T1000 (cell line): ENCODE data around the gene IGLL5.

Experiments used
- DNase-seq: peaks from one replicate; lab custom pipeline; 2025; ENCODE audit warnings: mixed read lengths; lab: John Stamatoyannopoulos, UW

IGLL5 gene

DNA sequence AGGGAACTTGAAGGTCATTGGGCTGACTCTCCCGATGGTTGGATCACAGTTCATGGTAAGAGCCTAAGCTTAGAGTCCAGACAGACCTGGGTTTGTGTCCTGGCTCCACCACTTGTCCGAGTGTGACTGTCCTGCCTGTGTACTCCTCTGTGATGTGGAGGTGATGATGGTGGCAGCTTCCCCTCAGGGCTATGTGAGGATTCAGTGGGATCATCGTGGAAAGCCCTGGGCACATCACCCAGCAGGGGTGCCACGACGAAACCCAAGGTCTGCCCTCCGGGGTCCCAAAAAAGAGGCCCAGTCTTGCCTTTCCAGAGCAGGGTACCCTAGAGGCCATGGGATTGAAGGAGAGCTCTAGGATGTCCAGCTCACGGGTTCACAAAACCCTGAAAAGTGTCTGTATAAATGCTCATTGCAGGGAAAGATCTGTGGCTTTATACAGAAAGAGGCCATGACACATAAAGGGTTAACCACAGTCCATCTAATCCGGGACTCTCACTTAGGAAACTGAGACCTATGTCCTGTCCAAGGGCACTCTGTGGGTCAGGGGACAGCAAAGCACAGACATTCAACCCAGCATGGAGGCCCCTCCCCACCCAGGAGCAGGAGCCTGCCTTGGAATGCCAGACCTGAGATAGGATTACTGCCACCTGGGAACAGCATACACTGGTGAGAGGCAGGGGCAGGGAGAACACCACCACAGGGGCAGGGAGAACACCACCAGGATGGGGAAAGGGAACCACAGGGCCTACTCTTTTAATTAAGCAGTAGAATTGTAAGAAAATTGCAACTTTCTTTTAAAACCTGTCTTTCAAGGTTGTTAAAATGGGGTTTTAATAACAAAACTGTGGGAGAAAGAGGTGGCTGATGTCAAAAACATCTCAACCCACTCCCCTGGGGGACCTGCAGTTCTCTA, 51.3 kb downstream of the IGLL5 start:
- DNase-seq, result no peak

DNA sequence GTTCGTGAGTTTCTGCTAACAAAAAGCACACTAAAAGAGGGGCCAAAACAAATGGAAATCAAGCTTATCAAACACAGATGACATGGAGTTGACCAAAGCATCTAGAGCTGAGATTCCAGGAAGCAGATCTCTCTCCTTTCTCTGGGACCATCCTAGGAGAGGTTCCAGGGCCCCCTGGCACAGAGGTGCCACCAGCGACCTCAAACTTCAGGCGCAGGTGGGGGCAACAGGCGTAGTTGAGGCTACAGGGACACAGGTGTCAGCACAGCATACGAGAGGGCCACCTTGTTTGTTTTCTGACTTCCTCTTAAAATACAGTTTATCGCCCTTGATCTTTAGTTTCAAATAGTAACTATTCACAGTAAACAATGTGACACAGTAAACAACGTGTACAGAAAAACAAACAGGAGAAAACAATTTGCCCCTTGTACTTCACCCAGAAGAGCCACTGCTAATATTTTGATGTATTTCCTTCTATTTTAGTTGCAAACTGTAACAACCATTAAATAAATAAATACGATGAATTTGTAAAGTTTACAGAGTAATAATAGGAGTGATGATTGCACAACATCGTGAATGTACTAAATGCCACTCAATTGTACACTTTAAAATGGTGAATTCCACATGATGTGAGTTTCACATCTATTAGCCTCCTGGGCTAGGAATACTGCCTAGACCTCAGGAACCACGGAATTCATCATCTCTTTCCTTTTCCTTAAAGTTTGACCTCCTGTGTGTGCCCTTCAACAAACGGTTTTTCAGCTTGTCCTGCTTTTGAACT, 52.2 kb downstream of the IGLL5 start:
- no peak for DNase-seq

DNA sequence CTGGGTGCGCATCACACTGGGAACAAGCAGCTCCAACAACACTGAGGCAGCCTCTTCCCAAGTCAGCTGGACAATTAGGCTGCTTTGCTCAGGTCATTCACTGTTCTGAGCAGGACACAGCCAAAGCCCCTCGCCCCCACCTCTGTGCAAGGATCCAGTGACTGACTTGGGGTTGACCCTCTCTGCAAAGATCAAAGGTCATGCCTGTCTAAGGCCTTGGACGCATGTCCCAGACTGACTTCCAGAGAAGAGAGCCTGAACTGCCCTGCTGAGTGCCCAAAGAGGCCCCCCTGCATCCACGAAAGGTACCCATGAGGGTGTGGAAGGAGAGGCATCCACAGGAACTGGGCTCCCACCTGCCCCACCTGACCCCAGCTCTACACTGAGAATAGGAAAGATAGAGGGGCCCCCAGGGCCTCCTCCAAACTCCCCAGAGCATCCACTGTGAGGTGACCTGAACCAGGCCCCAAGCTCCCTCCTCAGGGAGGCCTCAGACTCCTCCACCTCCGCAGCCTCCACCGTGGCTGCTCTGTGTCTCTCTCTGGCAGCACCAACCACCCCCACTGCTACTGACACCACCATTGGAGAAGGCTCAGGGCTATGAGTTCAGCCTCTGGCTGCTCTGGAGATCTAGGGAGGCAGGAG, 53.5 kb downstream of the IGLL5 start:
- no peak for DNase-seq

DNA sequence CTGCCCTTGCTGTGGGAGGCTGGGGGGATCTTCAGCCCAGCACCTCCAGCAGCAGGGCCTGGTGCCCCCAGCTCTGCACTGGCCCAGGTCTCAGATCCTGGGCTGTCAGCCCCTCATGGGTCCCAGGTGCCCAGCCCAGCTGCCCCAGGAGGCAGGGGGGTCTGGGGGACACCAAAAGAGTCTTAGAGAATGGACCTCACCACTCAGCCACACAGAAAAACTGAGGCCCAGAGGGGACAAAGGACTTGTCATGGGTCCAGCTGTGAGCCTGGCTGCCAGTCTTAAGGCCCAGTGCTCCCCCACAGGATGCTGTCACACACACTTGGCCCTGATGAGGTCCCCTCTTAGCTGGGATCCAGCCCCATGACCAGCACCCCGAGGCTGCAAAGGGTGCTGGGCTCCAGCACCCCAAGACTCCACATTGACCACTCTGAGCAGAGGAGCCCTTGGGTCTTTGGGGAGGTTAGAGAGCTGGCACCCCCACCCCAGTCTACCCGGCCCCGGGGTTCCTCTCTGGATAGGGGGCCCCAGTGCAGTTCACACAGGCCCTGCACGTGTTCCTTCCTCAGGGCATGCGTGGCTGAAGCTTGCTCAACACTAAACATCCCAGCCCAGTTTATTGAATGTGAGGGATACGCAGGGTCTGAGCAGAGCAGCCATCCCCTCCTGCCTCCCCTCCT, 54.4 kb downstream of the IGLL5 start:
- no peak for DNase-seq

DNA sequence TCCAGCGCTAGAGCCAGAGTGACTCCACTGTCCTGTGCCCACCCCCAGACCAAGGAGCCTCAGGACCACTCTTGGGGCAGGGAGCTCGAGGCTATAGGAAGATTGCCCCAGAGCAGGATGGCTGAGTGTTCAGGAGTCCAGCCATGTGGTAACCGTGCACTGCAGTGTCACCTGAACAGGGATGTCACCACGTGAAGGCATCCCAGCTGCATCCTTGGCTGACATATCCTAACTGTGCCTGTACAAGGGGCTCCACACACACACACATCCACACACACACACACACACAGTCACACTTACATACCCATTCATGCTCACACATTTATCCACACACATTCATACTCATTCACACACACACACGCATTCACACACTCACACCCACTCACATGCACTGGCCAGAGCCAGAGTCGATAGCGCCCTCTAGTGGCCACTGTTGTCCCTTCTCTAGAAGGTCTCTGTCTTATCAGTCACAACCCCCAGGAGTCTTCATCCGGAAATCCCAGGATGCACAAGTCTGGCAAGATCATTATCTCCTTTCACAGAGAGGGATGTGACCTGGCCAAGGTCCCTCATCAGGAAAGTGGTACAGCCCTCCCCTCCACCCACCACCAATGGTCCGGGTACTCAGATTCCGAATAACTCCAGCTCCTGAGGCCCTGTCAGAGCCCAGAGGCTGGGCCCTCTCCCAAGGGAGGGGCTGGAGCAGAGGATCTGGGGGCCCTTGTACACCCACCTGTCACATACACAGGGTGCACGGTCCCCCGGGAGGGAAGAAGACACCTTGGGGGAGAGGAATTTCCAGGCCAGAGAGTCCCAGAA, 55.1 kb downstream of the IGLL5 start:
- DNase-seq, result no peak

DNA sequence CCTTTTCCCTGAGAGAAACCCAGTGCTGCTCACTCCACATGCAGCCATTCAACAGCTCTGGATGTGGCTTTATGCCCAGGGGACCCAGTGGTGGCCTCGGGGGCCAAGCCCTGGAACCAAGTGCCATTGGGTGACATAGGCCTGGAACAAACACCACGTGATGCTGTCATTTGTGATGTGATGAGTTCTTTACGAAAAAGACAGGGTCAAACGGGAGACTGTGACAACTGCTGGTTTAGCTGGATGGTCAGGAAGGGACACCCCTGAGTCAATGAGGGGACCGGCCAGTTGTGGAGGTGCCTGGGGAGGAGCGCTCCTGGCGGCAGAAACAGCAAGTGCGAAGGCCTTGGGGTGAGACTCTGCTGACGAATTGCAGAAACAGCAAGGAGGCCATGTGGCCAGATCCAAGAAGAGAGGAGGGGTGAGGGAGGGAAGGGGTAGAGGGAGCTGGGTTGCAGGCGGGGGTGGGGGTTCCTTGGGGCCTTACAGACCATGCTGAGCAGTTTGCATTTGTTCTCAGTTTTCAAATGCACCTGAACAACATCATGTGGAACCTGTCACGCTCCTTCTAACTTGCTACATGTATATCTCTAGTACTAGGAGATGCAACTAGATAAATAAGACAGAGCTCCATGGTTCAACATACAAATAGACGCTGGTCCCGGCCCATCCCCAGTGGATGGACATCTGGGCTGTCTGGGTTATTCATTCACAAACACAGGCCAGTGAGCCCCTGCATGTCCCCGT, 56.1 kb downstream of the IGLL5 start:
- no peak for DNase-seq

DNA sequence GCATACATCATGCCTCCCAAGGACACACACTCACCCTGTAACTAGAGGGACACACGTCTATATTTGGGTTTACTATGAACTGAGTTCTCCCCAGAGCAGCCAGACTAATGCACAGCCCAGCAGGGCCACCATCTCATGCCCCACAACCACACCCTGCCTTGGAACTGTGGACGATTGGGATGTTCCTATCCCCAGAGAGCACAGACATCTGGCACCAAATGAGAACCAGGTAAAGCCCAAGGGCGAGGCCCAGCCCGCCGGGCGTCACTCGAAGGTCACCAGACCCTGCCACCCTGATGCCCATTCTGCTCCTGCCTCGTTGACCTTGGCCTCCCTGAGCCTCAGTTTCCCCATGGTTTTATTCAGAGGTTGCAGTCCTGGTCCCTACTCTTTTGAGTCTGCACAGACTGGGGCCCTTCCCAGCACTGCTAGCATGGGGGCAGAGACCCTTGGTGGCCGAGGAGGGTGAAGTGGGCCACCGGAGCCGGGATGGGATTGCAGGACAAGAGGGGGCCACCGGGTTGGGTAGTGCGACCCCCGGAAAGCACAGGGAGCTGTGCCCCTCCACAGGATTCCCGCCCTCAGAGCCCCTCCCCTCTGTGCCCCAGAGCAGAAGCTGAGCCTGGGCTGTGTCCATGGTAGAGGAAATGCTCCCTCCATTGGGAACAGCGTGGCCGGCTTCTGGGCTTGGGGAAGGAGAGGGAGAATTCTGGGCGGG, 56.8 kb downstream of the IGLL5 start:
- DNase-seq, result no peak

DNA sequence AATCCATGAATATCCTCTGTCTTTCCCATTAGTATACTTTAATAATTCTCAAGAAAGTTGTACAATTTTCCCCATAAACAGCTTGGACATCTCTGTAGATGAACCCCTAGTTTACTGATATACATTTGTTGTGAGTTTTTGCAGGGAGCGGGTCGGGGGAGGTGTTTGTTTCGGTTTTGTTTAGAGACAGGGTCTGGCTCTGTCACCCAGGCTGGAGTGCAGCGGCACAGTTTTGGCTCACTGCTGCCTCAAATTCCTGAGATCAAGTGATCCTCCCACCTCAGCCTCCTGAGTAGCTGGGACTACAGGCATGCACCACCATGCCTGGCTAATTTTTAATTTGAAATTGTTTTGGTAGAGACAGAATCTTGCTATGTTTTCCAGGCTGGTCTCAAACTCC, 57.6 kb downstream of the IGLL5 start:
- DNase-seq, result no peak
